ENCODE data around the gene PRKCA.
A peak's percentile ranks its signal among the peaks of the same experiment; 100 is the strongest.

The PRKCA gene

DNA sequence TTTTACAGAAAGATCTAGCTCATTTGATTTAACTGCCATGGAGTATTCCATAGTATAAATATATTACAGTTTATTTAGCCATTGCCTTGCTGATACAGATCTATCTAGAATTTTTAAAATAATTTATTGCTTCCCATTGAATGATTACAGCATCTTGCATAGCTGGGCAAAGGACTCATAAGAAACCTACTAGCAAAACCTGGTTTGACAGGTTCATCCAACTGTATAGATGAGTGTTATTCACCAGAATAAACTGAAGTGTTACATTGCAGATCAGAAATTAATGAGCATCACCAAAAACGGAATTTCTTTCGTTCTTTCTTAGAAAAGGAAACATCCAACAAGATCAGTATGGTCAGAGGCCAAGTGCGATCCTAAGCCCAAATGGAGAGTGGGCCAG, 330.3 kb downstream of the PRKCA start:
- DNase-seq = no peak

DNA sequence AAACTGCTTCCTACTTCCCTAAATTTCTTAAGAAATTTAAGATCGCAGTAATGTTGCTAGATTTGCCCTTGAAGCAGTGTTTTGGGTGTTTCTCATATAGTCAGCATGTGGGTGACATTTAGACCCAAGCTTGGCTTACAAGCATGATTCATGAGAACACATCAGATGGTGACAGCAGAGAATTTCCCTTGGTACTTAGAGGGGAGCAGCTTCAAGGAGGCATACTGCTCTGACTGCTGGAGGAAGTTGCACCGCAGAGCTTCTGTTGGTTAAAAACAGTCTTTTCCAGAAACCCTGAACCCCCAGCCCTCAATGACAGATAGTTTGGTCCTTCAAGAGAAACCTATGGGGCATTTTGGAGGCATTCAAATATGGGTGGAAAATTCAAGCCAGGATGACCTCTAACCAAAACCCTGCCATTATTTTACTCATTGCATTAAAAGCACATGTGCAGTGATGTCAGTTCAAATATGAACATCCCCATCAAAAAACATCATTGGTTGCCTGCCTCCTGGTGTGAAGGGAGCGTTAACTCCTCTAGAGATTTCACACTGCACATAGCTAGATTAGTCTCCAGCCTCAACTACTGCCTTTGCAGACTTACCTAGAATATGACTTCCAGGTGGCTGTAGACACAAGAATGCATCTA, 331.0 kb downstream of the PRKCA start:
- DNase-seq = peak; percentile 90 to 92

GRCh38 chr17:66634193-66634592, 331.8 kb downstream of the PRKCA start:
- DNase-seq = no peak

DNA sequence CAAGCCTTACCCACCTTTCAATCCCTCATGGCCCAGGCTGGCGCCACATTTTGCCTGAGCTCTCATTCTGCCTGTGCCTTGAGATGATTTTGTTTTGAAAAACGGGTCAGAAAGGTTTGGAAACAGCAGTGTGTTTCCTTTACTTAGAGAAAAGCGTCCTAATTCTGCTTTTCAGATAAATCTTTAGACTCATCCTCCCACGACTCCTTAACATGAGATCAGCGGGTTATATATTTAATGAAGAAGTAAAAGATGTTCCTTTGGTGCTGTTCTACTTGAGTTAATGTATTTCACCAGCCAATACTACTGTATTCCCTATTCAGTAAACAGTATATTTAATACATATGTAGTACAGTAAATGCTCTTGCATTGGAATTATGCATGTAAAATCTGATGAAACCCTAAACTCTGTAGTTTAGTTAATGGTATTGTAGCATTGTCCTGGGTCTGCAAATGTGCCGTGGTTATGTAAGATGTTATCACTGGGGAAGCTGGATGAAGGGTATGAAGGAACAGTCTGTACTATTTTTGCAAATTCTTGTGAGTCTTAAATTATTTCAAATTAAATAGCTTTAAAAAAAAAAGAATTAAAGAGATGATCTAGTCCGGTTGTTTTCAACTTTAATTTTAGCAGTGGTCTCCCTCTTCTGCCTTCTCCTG, 333.1 kb downstream of the PRKCA start:
- DNase-seq = peak; percentile 31 to 53

- peak in 1 of 2 donors; percentile 23 for DNase-seq
These were observed 333.7 kb downstream of the PRKCA start for GRCh38 chr17:66636111-66636510.

DNA sequence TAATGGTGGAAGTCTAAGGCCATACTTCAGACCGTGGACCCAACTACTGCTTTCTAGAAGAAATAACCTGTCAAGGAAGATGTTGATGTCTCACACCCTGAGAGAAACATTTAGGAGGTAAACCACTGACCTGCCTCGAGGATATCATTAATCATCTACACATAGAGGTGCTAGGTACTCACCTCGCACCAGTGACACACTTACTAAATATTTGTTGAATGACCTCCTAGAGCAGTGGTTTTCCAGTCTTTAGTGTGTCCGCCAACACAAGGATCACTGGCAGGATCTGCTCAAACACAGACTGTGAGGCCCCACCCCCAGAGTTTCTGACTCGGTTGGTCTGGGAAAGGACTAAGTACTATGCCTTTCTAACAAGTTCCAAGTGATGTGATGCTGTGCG, 335.1 kb downstream of the PRKCA start:
- DNase-seq = no peak

- DNase-seq = no peak
These were observed 336.5 kb downstream of the PRKCA start for GRCh38 chr17:66638707-66639479.

DNA sequence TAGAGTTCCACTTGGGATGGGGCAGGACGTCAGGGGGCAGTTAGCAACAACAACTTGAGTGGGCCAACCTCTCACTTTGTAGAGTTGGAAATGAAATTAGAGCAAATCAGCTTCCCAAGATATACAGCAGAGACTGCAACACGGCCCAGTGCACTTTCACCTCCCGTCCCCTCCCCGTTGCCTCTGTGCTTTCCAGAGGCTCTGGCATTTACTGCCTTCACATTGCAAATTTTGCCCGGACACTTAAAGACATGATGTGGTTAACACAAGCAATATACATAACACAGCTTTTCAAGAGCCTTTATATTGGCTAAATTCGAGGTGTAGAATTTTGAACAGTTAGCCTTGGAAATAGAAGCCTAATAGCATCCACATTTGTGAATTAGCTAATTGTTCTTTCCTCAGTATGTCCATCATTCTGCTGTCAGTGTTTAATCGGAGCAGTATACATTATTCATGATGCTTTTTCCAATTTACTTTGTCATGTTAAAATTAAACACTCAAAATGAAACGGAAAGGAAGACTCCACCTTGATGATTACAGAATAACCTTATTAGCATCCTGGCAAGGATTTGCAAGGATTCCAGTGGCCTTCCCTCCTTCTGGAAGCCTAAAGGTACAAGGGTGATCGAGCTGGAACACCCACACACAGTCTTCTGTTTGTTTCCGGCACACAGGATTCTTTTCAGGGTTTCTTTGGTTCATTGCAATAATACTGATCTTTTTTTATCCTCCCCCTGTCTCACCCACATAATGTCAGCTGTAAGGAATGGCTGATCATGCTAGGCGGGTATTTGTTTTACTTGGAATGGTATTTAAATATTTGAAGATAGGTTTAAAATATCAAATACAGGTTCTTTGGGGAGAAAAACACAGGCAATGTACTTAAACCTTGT, 341.6 kb downstream of the PRKCA start:
- DNase-seq = no peak

- DNase-seq = no peak
These were observed 342.8 kb downstream of the PRKCA start for GRCh38 chr17:66645259-66645658.

- no peak for DNase-seq
These were observed 345.1 kb downstream of the PRKCA start for GRCh38 chr17:66647391-66647983.

GRCh38 chr17:66649818-66650543, 347.6 kb downstream of the PRKCA start:
- DNase-seq = no peak

DNA sequence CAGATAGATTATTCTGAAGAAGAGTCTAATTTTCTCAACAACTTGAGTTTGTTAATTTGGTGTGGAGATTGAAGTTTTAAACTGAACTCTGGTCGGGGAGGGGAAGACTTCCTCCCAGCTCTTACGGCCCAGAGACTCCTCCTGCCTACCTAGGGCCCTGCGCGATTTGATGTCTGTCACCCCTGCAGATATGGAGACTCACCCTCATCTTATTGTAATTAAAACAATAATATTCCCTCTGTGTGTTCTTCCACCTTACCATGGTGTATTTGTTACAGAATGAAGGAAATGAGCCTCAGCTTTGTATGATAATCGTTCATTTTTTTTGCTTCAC, 348.1 kb downstream of the PRKCA start:
- DNase-seq = no peak

DNA sequence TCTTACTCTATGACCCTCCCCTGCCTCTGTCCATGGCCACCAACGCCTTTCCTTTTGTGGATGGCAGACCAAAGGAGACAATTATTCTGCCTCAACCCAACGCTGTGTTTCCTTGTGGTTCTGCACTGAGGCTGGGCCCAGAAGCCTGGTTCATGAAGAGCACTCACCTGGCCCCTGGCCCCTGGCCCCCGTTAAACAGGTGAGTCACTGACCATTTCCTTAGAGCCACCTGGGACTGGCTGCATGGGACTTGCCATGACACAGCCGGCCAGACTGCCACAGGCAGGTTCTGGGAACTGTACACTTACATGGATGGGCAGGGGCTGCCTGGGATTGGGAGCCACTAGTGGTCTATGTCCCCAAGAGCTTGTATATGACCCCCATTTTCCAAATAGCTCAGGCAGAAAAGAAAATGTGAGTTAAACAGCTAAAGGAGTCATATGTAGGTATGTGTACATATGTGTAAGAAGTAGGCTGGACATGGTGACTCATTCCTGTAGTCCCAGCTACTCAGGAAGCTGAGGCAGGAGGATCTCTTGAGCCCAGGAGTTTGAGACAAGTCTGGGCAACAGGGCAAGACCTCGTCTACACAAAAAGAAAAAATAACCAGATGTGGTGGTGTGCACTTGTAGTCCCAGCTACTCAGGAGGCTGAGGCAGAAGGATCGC, 350.6 kb downstream of the PRKCA start:
- peak in 1 of 2 donors; percentile 13 for DNase-seq

DNA sequence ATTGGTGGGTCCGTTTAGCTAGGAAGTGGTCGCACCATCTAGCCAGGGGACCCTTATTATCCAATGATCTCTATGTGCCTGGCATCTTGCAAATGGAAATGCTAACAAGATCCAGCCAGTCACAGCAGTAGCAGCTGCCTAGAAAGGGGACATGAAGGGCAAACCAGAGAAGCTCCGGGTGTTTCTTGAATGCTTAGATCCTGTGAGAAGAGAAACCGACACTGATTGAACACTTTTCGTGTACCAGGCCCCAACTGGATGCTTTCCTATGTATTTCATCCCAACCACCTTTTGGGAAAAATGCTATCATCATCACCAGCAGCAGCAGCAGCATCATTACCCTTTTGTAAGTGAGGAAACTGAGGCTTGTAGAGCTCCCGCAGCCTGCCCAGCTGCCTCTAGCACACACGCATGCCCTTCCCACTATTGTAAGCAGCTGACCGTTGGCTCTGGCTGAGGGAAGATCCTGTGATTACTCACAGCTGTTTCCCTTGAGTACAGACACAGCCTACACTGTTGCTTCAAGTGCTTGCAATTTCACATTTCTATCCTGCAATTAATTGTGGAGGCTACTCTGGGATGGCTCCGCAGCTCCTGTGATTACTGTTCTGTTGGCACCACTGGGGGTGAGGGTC, 351.8 kb downstream of the PRKCA start:
- peak; percentile 31 to 69 for DNase-seq

- DNase-seq = no peak
These were observed 352.4 kb downstream of the PRKCA start for GRCh38 chr17:66654764-66655163.

GRCh38 chr17:66655461-66655860, 353.0 kb downstream of the PRKCA start:
- no peak for DNase-seq

- DNase-seq = peak; percentile 82 to 94
These were observed 353.4 kb downstream of the PRKCA start for GRCh38 chr17:66655861-66656260.

- peak in 1 of 2 donors; percentile 23 for DNase-seq
These were observed 359.2 kb downstream of the PRKCA start for GRCh38 chr17:66661411-66662256.

- DNase-seq = no peak
These were observed 360.1 kb downstream of the PRKCA start for GRCh38 chr17:66662496-66662895.

Measured in inflammatory macrophage (primary cell).